Stimulated activated effector memory CD8-positive, alpha-beta T cell treated with anti-CD3 and anti-CD28 coated beads, Interleukin-12 subunit alpha, Interleukin-12 subunit beta, amount 100 ng/mL, for 72 hours (primary cell): Measurements from ENCODE around the gene TAS2R41.
"Not testable (repeated sequence)": the region's sequence is repeated elsewhere in the genome, so short reads cannot be mapped to it uniquely, and the experiment has no call there.

Experiments
- ATAC-seq: fragments of 150-1000 bp; cut with Tn5 transposase; 2 replicates; pipeline ENCODE4 v1.10.0; 2021
- DNase-seq, 2 donors: peaks; one replicate each; pipeline ENCODE4 v3.0.0; 2021 to 2022; ENCODE audit warnings: low spot score in 2 of 2
- H3K27ac Mint-ChIP-seq: one replicate; pipeline ENCODE4 v1.8.0; 2022; ENCODE audit warnings: mild to moderate bottlenecking, mixed read lengths
- H3K36me3 Mint-ChIP-seq: one replicate; pipeline ENCODE4 v1.8.0; 2022; ENCODE audit warnings: mild to moderate bottlenecking, mixed read lengths
- H3K4me1 Mint-ChIP-seq: one replicate; pipeline ENCODE4 v1.8.0; 2022; ENCODE audit warnings: mixed read lengths
- H3K4me3 Mint-ChIP-seq: one replicate; pipeline ENCODE4 v1.8.0; 2022; ENCODE audit warnings: mild to moderate bottlenecking, mixed read lengths
- H3K9me3 Mint-ChIP-seq: one replicate; pipeline ENCODE4 v1.8.0; 2022; ENCODE audit warnings: mixed read lengths

Gene TAS2R41

DNA sequence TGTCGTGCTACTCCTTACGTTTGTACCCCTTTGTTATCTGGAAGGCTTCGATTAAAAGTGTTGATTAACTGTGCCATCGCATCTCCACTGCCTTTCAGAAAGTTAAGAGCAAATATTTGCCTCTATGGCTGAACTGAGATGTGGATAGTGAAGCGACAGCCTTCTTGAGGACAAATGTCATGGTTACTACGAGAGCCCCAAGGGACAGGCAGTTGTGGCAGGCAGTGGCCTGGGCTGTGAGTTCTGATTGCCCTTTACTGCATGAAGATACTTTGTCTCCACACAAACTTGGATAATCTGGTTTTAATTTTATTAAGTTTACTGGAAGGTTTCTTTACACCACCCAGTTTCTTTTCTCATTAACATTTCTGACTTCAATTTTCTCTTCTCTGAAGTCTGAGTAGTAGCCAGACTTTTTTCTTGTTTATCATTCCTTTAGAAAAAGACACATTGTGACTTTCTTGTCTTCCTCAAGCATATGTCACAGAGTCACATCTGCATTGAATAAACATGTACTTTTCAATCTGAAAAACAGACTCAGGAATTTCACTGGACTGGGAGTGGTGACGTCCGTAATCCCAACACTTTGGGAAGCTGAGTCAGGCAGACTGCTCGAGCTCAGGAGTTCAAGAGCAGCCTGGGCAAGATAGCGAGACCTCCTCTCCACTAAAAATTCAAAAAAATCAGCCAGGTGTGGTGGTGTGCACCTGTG, 1.5 kb downstream of the TAS2R41 start:
- ATAC-seq (no peak), DNase-seq (no peak)
- Mint-ChIP-seq H3K4me3 (no peak overlapping the region), H3K36me3 (no peaks in the 10 kb centered on the region), H3K9me3 (no peaks in the 10 kb centered on the region), H3K27ac (no peak overlapping the region), H3K4me1 (no peaks in the 10 kb centered on the region)

DNA sequence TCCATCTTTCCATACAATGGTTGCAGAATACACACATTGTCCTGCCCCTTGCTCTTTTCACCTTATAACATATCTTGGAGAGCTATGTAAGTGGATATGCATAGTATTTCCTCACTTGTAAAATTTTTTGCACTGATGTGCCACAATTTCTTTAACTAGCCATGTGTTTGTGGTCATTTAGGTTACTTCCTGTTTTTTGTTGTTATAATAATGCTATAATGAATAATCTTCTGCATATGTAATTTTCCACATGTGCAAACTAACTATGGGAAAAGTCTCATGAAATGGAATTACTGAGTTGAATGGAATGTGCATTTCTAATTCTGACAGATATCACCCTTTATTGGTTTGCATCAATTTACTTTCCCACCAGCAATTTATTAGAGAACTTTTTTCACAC, 2.8 kb downstream of the TAS2R41 start:
- H3K36me3 Mint-ChIP-seq: no peaks in the 10 kb centered on the region
- H3K27ac Mint-ChIP-seq: no peak overlapping the region
- H3K9me3 Mint-ChIP-seq: no peaks in the 10 kb centered on the region
- no peaks in the 10 kb centered on the region for H3K4me1 Mint-ChIP-seq
- ATAC-seq: no peak
- DNase-seq: no peak
- H3K4me3 Mint-ChIP-seq: no peak overlapping the region

DNA sequence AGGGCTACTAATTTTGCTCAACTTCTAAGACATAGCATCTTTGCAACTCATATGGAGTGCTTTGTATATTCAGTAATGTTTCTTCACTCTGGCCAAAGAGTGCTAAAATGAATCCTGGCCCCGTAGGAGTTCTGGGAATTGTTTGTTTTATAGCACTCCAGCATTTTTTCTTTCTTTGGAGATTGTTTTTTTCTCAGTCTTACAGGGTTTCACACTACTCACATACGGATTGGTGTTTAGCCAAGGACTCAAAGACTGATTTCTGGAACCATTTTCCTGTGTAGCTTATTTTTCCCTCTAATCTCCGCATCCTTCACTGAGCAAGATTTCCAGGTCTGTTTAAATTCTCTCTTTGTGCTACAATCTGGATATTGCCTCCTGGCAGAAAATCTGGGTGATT, 6.4 kb downstream of the TAS2R41 start:
- H3K4me3 Mint-ChIP-seq: no peak overlapping the region
- no peaks in the 10 kb centered on the region for H3K9me3 Mint-ChIP-seq
- ATAC-seq (no peak), DNase-seq (no peak)
- no peaks in the 10 kb centered on the region for H3K36me3 Mint-ChIP-seq
- H3K4me1 Mint-ChIP-seq: no peaks in the 10 kb centered on the region
- H3K27ac Mint-ChIP-seq: no peak overlapping the region

DNA sequence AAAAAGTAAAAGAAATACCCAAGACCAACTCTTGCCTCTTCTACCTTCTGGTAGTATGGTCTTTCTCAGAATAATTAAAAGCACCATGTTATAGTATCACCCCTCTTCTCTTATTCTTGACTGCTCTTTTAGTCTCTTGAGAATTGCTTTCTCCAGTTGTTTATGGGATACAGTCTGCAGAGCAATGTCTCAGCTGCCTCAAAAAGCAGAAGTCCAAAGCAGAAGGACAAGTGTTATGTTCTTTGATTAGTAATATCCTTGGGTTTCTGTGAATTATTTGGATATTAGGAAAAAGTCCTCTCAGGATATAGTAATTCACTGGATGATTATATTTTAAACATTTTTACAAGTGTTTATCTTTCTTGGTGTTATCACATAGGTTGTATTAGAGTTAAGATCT, 7.4 kb downstream of the TAS2R41 start:
- DNase-seq: no peak
- ATAC-seq: no peak
- Mint-ChIP-seq H3K36me3 (no peaks in the 10 kb centered on the region), H3K27ac (no peak overlapping the region), H3K9me3 (no peaks in the 10 kb centered on the region), H3K4me3 (no peak overlapping the region), H3K4me1 (no peaks in the 10 kb centered on the region)

DNA sequence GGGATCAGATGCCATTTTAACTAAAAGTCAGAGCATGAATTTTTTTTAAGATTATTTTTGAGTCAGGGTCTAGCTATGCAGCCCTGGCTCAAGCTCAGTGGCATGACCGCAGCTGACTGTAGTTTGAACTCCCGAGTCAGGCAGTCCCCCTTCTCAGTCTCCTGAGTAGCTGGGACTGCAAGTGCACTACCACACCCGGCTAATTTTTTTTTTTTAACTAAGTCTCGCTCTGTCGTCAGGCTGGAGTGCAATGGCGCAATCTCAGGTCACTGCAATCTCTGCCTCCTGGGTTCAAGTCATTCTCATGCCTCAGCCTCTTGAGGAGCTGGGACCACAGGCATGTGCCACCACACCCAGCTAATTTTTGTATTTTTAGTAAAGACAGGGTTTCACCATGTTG, 7.8 kb downstream of the TAS2R41 start:
- no peak overlapping the region for H3K4me3 Mint-ChIP-seq
- no peak for ATAC-seq
- no peak overlapping the region for H3K27ac Mint-ChIP-seq
- H3K9me3 Mint-ChIP-seq: no peaks in the 10 kb centered on the region
- no peak for DNase-seq
- no peaks in the 10 kb centered on the region for H3K36me3 Mint-ChIP-seq
- H3K4me1 Mint-ChIP-seq: no peaks in the 10 kb centered on the region

DNA sequence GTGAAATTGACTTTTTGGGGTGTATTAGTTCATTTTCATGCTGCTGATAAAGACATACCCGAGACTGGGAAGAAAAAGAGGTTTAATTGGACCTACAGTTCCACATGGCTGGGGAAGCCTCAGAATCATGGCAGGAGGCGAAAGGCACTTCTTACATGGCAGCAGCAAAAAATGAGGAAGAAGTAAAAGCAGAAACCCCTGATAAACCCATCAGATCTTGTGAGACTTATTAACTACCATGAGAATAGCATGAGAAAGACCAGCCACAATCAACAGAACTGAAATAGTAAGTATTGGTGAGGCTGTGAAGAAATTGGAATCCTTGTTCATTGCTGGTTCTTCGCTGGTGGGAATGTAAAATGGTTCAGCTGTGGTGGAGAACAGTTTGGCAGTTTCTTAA, 8.6 kb downstream of the TAS2R41 start:
- not testable (repeated sequence) for DNase-seq, H3K36me3 Mint-ChIP-seq, H3K27ac Mint-ChIP-seq, ATAC-seq, H3K4me3 Mint-ChIP-seq, H3K4me1 Mint-ChIP-seq, H3K9me3 Mint-ChIP-seq

DNA sequence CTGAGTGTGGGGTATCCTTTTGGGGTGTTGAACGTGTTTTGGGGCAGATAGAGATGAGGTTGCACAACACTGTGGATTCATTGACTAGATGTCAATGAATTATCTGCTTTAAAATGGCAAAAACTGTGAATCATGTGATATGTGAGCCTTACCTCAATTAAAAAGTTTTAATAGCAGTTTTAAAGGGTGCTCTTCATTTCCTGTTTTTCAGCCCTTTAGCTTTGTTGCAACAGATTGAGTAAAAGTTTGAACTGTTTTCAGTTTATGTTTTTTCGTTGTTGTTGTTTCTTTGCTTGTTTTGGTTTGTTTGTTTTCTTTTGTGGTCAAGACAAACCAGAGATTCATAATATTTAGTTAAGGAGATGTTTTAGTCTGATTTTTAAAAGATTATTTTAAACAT, 9.4 kb downstream of the TAS2R41 start:
- H3K4me3 Mint-ChIP-seq: no peak overlapping the region
- peaks cover 4% of the 10 kb centered on the region for H3K4me1 Mint-ChIP-seq
- DNase-seq (no peak), ATAC-seq (no peak)
- no peak overlapping the region for H3K27ac Mint-ChIP-seq
- H3K9me3 Mint-ChIP-seq: no peaks in the 10 kb centered on the region
- no peaks in the 10 kb centered on the region for H3K36me3 Mint-ChIP-seq

DNA sequence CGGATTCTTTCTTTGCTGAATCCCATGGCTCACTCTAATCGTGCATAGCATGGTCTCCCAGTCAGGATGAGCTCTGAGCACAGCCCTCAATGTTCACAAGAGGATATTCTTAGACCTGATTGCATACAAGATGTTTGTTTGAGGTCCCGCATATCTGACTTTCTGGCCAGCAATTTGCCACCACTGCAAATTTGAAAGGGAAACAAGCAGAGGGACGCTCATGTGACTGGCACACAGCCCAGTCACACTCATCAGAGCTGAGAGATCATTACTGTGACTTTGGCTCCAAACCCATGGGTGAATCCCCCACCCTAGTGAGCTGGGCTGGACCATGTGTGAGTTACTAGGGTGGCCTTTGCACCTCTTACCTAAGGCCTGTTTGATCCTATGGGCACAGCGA, 9.9 kb downstream of the TAS2R41 start:
- Mint-ChIP-seq H3K4me3 (no peak overlapping the region), H3K27ac (no peak overlapping the region), H3K36me3 (no peaks in the 10 kb centered on the region), H3K9me3 (no peaks in the 10 kb centered on the region), H3K4me1 (peaks cover 9% of the 10 kb centered on the region)
- DNase-seq: no peak
- ATAC-seq: no peak

DNA sequence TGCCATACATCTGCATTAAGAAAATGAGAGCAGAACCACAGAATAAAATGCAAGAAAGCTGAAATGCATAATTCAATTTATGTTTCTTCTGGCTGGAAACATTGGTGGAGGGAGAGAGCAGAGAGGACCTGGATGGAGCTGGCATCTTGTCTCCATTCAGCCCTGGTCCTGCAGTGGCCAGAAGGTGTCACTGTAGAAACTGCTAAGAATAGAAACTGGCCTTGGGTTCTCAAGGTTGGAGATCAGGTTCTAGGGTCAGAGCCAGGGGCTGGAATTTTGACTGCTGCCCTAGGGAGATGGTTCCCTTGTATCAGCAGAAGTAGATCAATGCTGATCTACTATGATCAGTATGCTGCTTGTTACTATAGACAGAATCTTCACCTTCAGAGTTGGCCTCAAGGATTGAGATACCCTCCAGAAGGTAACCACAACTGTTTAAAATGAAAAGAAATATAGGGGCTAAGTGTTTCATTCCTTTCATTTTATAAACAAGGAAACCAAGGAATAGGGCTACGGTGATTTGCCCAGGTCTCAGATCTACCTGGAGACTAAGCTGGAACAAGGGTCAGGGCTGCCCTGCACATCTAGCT, 13.1 kb downstream of the TAS2R41 start:
- no peaks in the 10 kb centered on the region for H3K36me3 Mint-ChIP-seq
- H3K27ac Mint-ChIP-seq: no peak overlapping the region
- DNase-seq (no peak), ATAC-seq (peak; percentile 48)
- H3K4me3 Mint-ChIP-seq: no peak overlapping the region
- peaks cover 17% of the 10 kb centered on the region for H3K4me1 Mint-ChIP-seq
- no peaks in the 10 kb centered on the region for H3K9me3 Mint-ChIP-seq

DNA sequence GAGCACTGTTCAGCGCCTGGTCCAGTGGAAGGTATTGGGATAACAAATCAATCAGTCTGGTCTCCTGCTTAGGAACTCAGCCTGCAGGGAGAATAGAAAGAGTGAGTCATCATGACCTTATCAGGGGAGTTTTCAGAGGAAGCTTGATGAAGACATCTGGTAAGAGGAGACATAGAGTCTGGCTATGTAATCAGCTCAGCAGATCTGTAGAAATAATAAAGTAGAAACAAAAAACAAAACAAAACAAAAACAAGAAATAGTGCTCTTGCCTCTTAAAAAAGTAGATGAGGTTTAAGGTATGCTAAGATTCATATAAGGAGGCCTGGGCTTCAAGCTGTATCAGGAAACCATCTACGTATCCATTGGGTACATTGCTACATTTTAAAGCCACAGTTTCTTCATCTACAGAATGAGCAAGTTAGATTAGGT, 14.4 kb downstream of the TAS2R41 start:
- H3K36me3 Mint-ChIP-seq: no peaks in the 10 kb centered on the region
- H3K4me3 Mint-ChIP-seq: no peak overlapping the region
- H3K9me3 Mint-ChIP-seq: no peaks in the 10 kb centered on the region
- DNase-seq: no peak
- H3K27ac Mint-ChIP-seq: no peak overlapping the region
- peak; percentile 40 for ATAC-seq
- H3K4me1 Mint-ChIP-seq: peaks cover 17% of the 10 kb centered on the region

DNA sequence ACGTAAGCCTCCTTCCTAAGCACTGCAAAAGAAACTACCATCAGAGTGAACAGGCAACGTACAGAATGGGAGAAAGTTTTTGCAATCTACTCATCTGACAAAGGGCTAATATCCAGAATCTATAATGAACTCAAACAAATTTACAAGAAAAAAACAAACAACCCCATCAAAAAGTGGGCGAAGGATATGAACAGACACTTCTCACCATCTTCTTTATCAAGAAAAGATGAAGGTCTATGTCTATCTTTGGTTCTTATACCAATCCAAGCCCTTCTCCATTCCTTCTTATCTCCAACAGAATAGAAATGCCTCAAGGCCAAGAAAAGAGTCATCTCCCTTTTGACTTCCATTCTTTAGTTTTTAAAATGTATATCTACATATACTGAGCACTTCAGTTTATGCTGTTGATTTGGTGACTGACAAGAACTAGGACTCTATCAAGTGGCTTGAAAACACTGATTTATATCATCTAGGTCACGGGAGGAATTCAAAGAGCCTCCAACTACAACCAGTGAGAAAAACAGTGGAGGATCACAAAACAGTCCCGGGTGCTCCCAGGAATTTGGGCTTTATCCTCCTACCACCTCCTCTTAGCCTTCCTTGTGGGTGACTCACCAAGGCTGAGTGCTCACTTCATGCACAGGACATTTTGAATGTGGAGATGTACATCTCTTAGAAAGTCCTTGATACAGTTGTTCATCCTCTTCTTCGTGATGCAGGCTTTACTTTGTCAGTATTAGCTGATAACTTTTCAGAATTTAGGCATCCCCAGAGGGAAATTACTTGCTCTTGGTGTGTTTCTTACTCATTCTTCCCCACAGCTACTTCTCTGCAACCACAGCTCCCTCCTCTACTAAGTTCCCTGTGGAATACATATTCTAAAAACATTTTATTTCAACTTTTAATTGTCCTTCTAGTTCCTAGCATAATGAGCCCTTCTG, 15.4 kb downstream of the TAS2R41 start:
- H3K4me1 Mint-ChIP-seq: peaks cover 17% of the 10 kb centered on the region
- H3K9me3 Mint-ChIP-seq: no peaks in the 10 kb centered on the region
- H3K27ac Mint-ChIP-seq: no peak overlapping the region
- ATAC-seq: peak; percentile 31
- no peaks in the 10 kb centered on the region for H3K36me3 Mint-ChIP-seq
- no peak for DNase-seq
- H3K4me3 Mint-ChIP-seq: no peak overlapping the region

DNA sequence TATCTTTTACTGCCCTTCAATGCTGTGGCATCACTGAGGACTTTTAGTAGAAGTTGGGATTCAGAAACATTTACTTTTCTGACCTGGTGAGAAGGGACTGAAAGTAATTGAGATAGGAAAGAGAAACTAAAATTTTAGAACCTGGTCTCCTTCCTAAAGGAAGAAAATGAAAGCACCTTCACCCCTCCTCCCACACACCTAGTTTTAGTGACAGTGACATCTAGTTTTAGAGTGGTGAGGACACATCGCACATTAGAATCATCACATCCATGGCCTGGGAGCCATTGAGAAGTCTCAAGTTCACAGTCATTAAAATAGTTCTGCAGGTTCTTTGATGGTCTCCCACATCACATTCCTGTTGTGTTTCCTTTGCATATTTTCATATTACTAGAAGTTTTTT, 16.1 kb downstream of the TAS2R41 start:
- H3K36me3 Mint-ChIP-seq: no peaks in the 10 kb centered on the region
- ATAC-seq: peak; percentile 58
- H3K4me1 Mint-ChIP-seq: peaks cover 17% of the 10 kb centered on the region
- no peaks in the 10 kb centered on the region for H3K9me3 Mint-ChIP-seq
- no peak for DNase-seq
- H3K4me3 Mint-ChIP-seq: no peak overlapping the region
- no peak overlapping the region for H3K27ac Mint-ChIP-seq

DNA sequence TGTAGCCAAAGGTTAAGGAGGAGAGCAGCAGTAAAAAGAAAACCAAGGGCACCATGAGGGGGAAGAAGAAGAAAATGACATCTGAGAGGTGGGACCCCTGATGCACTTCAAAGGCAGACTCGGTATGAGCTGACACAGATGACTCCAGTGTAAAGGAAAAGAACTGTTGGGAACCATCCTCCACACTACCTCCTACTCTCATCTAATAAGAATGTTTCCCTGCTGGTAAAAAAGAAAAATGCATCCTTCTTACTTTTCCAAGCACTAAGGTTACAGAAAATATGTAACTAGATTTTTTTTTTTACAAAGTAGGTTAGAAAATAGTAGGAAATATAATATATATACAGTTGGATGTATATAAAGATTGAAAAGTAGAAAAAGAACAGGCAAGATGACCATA, 16.9 kb downstream of the TAS2R41 start:
- H3K36me3 Mint-ChIP-seq: no peaks in the 10 kb centered on the region
- ATAC-seq (no peak), DNase-seq (no peak)
- H3K4me1 Mint-ChIP-seq: peaks cover 17% of the 10 kb centered on the region
- no peak overlapping the region for H3K27ac Mint-ChIP-seq
- no peaks in the 10 kb centered on the region for H3K9me3 Mint-ChIP-seq
- no peak overlapping the region for H3K4me3 Mint-ChIP-seq

DNA sequence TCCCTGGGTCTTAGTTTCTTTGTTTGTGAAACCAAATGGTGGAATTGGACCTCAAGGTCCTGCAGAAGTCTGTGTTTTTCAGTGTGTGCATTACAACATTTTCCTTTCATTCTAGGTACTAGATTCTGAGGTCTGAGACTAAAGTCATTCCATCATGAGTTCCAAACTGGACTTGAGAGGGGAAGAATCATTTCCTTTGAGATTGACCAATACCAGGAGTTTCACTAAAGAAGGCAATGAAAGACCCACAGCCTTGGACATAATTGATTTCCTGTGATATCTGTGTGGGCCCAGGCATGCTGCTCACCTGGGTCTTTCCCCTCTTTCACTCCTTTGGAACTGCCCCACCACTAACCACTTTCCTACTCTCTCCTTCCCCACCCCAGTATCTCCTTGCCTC, 18.2 kb downstream of the TAS2R41 start:
- no peak for DNase-seq

DNA sequence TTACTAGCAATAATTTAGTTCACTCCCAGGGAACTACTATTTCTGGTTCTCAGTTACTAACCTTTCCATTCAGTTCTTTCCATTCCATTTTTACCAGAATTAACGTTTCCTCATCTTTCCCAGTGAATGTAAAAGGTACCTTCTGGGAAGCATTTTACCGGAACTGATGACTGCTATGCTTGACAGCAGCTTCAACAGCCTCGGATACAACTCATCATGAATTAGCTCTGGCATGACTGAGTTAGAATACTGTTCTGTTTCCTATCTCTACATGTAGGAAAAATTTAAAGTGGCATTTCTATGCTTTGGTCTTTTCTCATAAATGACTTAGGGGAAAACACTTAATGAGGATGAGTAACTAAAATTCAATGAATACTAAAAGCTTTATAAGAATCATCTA, 18.6 kb downstream of the TAS2R41 start:
- no peak for DNase-seq
- H3K36me3 Mint-ChIP-seq: no peaks in the 10 kb centered on the region
- H3K4me1 Mint-ChIP-seq: peaks cover 17% of the 10 kb centered on the region
- H3K4me3 Mint-ChIP-seq: no peak overlapping the region
- no peak overlapping the region for H3K27ac Mint-ChIP-seq
- H3K9me3 Mint-ChIP-seq: no peaks in the 10 kb centered on the region
- ATAC-seq: no peak

More for the DNA sequence above, 18.2 kb downstream of the TAS2R41 start:
- H3K4me1 Mint-ChIP-seq: peaks cover 17% of the 10 kb centered on the region
- H3K27ac Mint-ChIP-seq: no peak overlapping the region
- ATAC-seq: no peak
- H3K9me3 Mint-ChIP-seq: no peaks in the 10 kb centered on the region
- no peak overlapping the region for H3K4me3 Mint-ChIP-seq
- H3K36me3 Mint-ChIP-seq: no peaks in the 10 kb centered on the region
